Adrenal gland (tissue), 12 donors: ENCODE measurements around the gene TELO2. TPM values are rescaled to one million over a fixed set of nuclear protein-coding genes. Genes with fewer than 3 reads are reported as not detected.

Experiments used
- DNase-seq, 7 donors: peaks; one replicate each; pipeline ENCODE4 v3.0.0-alpha.2; 2019 to 2020
- H3K27ac ChIP-seq, 5 donors: fragments of 200-600 bp; sonication (generic) in 4 of 5; 1 replicate in 3 of 5; 2 replicates in 2 of 5; pipeline versions ENCODE4 v1.5.1 to v1.8.0; 2016 to 2020; ENCODE audit warnings: mild to moderate bottlenecking in 1 of 5
- H3K27me3 ChIP-seq: fragments of 200-600 bp; 2 replicates; pipeline ENCODE4 v1.8.0; 2021
- H3K36me3 ChIP-seq, 2 donors: fragments of 200-600 bp; replicated peaks in 1 of 2; 1 replicate in 1 of 2; 2 replicates in 1 of 2; pipeline versions ENCODE4 v1.5.1 to v1.8.0; 2018 to 2022
- H3K4me1 ChIP-seq, 2 donors: fragments of 200-600 bp; replicated peaks in 1 of 2; 1 replicate in 1 of 2; 2 replicates in 1 of 2; pipeline versions ENCODE4 v1.5.1 to v1.8.0; 2018 to 2021
- H3K4me3 ChIP-seq, 4 donors: fragments of 200-600 bp; sonication (generic) in 3 of 4; one replicate each; pipeline ENCODE4 v1.5.1; 2016 to 2018
- H3K9me3 ChIP-seq, 3 donors: fragments of 200-600 bp; sonication (generic) in 1 of 3; replicated peaks in 1 of 3; 1 replicate in 2 of 3; 2 replicates in 1 of 3; pipeline versions ENCODE4 v1.5.1 to v1.8.0; 2016 to 2021
- POLR2A ChIP-seq, 2 donors: fragments of 450-650 bp; IDR thresholded peaks; one replicate each; pipeline ENCODE4 v1.6.1; 2017; ENCODE audit warnings: antibody characterized with exemption in 2 of 2, mild to moderate bottlenecking in 2 of 2, moderate library complexity in 1 of 2
- WGBS, 4 donors: extraction: QIAGEN DNeasy Blood & Tissue Kit in 2 of 4; methylation state at CpG; one replicate each; pipeline versions ENCODE4 v1.1.5 to v1.1.7; 2013 to 2017; 5-methylcytosine and 5-hydroxymethylcytosine counted together
- intact Hi-C, 2 donors: fragments of 100-400 bp; cut with DNase I; formaldehyde crosslinking; loops; one replicate each; pipeline versions ENCODE4 v1.14.1 to v1.15.0; 2022 to 2023
- polyA plus RNA-seq, 3 donors: library from polyadenylated mRNA; stranded (reverse); fragments of 200-250 nt in 2 of 3; fragments of 350-450 nt in 1 of 3; fragmentation: Illumina TruSeq in 1 of 3; extraction: RNeasy Lipid Tissue Mini Kit (QIAGEN cat#74804) in 1 of 3; gene quantifications; one replicate each; pipeline ENCODE4 v1.2.3, GENCODE V29; 2013 to 2014
- total RNA-seq, 9 donors: library from RNA; depleted of rRNA in 4 of 9; stranded (reverse); fragments of >200 nt in 4 of 9; fragments of 120-200 nt in 1 of 9; fragmentation: NEBNext Ultra II Directional in 1 of 9; extraction: Animal tissue kit (Norgen Biotek cat#: 25700) in 1 of 9; gene quantifications; one replicate each; pipeline versions ENCODE4 v1.1.0 to v1.2.4, GENCODE V29; 2013 to 2023
- TF ChIP-seq, protein P1 (sequence below), 6 experiments: fragments of 450-650 bp in 4 of 6; fragments of 200-600 bp in 2 of 6; sonication (generic) in 1 of 6; IDR thresholded peaks; 1 replicate in 5 of 6; 2 replicates in 1 of 6; pipeline versions ENCODE4 v1.5.1 to v1.8.0; 2016 to 2021; ENCODE audit warnings: antibody characterized with exemption in 6 of 6, mild to moderate bottlenecking in 2 of 6, moderate library complexity in 1 of 6
- donor health status: healthy with polysubstance abuse.
- donor health status: Bipolar disorder and iron deficiency.
- donor health status: DM: yes; HTN: yes; CAD: no.
- donor health status: DM: no; HTN: no; CAD: no.
- donor health status: DM: no; HTN: no; CAD: no.
- donor health status: DM: yes; HTN: yes; CAD: no.

The TELO2 gene
- total and polyA plus RNA-seq, 12 donors: 1.3 to 173 (median 23.7) TPM

DNA sequence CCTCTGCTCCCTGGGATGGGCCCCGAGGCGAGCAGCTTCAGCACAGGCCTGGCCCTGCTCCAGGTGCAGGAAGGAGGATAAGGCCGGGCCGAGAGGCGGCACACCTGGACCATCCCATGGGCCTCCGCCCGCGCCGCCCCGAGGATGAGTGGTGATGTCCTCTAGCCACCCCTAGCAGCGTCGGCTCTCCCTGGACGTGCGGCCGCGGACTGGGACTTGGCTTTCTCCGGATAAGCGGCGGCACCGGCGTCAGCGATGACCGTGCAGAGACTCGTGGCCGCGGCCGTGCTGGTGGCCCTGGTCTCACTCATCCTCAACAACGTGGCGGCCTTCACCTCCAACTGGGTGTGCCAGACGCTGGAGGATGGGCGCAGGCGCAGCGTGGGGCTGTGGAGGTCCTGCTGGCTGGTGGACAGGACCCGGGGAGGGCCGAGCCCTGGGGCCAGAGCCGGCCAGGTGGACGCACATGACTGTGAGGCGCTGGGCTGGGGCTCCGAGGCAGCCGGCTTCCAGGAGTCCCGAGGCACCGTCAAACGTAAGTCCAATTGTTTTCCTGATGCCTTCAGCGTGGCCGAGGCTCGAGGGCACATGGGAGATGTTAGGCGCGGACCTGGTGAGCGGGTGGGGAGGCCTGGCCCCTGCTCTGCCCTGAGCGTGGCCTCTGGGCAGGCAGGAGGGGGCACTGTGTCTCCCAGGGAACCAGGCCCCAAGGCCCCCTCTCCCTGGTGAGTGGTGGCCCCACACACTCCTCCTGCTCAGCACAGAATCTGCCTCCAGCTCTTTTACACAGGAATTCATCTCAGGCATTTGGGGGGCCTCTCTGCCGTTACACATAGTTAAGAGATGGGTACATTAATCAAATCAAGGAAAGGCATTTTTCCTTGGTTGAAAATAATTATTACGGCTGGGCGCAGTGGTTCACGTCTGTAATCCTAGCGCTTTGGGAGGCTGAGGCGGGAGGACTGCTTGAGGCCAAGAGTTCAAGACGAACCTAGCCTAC, 41.2 kb downstream of the TELO2 start:
- intact Hi-C loops: no loop called here
- DNase-seq: no peak
- H3K27me3 ChIP-seq: no peaks in the 10 kb centered on the region
- TF ChIP-seq, protein P1, sequence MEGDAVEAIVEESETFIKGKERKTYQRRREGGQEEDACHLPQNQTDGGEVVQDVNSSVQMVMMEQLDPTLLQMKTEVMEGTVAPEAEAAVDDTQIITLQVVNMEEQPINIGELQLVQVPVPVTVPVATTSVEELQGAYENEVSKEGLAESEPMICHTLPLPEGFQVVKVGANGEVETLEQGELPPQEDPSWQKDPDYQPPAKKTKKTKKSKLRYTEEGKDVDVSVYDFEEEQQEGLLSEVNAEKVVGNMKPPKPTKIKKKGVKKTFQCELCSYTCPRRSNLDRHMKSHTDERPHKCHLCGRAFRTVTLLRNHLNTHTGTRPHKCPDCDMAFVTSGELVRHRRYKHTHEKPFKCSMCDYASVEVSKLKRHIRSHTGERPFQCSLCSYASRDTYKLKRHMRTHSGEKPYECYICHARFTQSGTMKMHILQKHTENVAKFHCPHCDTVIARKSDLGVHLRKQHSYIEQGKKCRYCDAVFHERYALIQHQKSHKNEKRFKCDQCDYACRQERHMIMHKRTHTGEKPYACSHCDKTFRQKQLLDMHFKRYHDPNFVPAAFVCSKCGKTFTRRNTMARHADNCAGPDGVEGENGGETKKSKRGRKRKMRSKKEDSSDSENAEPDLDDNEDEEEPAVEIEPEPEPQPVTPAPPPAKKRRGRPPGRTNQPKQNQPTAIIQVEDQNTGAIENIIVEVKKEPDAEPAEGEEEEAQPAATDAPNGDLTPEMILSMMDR (IDR thresholded peaks at IDR 0.05): no peak
- no peak for TF ChIP-seq POLR2A (IDR thresholded peaks at IDR 0.05)
- peak overlapping the region in 4 of 5 donors; percentile 65 to 97 (median 81) for H3K27ac ChIP-seq
- WGBS, 4 donors: 53 to 69% (median 56%) methylated on average over 19 to 57 of the region's 57 CpGs
- peak overlapping the region in 2 of 4 donors; percentile 21 to 56 for H3K4me3 ChIP-seq
- peaks cover 0 to 43% of the 10 kb centered on the region in 2 donors for H3K4me1 ChIP-seq
- peaks cover 0 to 22% of the 10 kb centered on the region in 2 donors for H3K36me3 ChIP-seq
- H3K9me3 ChIP-seq: no peaks in the 10 kb centered on the region

DNA sequence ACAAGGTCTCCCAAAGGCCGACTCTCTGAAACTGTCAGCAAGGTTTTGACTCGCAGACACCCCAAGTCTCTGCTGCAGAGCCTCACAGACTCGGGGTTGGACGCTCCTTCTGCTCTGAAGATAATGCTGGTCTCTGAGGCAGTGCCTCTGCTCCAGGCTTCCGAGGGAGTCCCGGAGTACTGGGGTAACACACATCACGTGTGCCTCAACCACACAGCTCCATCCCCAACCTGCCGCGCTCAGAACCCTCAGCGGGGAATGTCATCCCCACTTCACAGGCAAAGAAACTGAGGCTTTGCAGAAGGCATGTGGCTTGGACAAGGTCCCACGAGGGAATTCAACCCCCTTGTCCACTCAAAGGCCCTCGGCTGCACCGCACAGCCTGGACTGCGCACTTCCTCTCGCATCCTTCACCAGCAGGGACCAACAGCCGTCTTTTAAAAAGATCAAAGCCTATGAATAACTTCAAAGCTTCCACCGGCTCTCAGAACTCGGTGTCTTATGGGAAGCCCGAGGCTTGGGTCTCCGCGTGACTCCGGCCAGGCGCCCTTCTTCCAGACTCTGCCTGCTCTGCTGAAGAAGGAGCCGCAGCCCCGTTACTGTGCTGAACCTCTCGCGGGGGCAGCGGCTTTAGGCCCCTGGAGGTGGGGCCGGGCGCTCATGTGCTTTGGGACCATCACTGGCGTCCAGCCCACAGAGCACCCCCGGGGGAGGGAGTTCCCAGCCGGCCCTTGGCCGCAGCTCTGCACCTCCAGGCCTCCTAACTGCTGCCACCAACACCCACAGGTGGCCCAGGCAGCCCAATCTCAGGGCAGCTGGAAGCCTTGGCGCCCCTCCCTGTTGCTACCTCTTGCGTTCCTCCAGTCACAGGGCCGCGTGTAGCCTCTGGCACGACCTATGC, 42.5 kb downstream of the TELO2 start:
- TF ChIP-seq POLR2A (IDR thresholded peaks at IDR 0.05): no peak
- TF ChIP-seq, protein P1 (IDR thresholded peaks at IDR 0.05): no peak
- no peak for DNase-seq
- 53 to 67% (median 56%) methylated on average over 26 to 39 of the region's 39 CpGs for WGBS, 4 donors
- intact Hi-C loops: no loop called here
- Histone ChIP-seq H3K4me3 (peak overlapping the region in 1 of 4 donors; percentile 56), H3K27me3 (no peaks in the 10 kb centered on the region), H3K27ac (peak overlapping the region in 3 of 5 donors; percentile 65 to 97 (median 83)), H3K36me3 (peaks cover 0 to 22% of the 10 kb centered on the region in 2 donors), H3K4me1 (peaks cover 0 to 38% of the 10 kb centered on the region in 2 donors), H3K9me3 (no peaks in the 10 kb centered on the region)

DNA sequence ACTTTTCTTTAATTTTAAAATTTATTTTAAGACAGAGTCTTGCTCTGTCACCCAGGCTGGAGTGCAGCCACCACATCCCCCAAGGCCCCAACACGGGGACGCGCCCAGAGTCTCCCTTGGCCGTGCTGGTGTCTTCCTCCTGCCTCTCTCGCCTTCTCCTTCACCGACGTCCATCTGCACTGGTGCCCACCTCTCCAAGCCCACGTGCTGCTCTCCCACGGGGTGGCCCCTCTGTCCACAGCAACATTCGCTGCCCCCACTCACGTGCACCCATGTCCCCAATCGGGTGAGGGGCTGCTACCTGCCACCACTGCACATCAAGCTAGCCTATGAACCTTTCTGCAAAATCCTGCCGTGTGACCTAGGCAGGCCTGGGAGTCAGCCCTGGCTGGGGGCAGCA, 43.4 kb downstream of the TELO2 start:
- WGBS, 4 donors: 62 to 81% (median 72%) methylated on average over 12 to 13 of the region's 13 CpGs
- Histone ChIP-seq H3K36me3 (peaks cover 0 to 24% of the 10 kb centered on the region in 2 donors), H3K9me3 (no peaks in the 10 kb centered on the region), H3K4me3 (peak overlapping the region in 1 of 4 donors; percentile 56), H3K27ac (peak overlapping the region in 2 of 5 donors; percentile 83 to 97), H3K27me3 (no peaks in the 10 kb centered on the region), H3K4me1 (peaks cover 0 to 40% of the 10 kb centered on the region in 2 donors)
- no peak for DNase-seq
- intact Hi-C loops: no loop called here
- TF ChIP-seq, protein P1 (IDR thresholded peaks at IDR 0.05): no peak
- no peak for TF ChIP-seq POLR2A (IDR thresholded peaks at IDR 0.05)
